GM18505 (cell line): ENCODE results near the gene ZNF346.
"Not testable (repeated sequence)": the region's sequence is repeated elsewhere in the genome, so short reads cannot be mapped to it uniquely, and the experiment has no call there.

Experiments
- ATAC-seq: cut with Tn5 transposase; IDR thresholded peaks from one replicate; pipeline ENCODE4 v1.9.1; 2021; ENCODE audit not compliant: unreplicated experiment
- POLR2A ChIP-seq: IDR thresholded peaks from 4 replicates; pipeline ENCODE4 v1.6.1; 2011; ENCODE audit warnings: borderline replicate concordance; ENCODE audit not compliant: insufficient read depth, insufficient read length; ENCODE audit errors: extremely low read depth

ZNF346 gene

GRCh38 chr5:176998828-176999227, 23.7 kb upstream of the ZNF346 start:
- ATAC-seq: no peak
- TF ChIP-seq POLR2A: no peak

GRCh38 chr5:176999526-176999925, 23.0 kb upstream of the ZNF346 start:
- ATAC-seq: not testable (repeated sequence)

- no peak for ATAC-seq
- TF ChIP-seq POLR2A: no peak
Observed at GRCh38 chr5:177003649-177004048, 18.8 kb upstream of the ZNF346 start.

- no peak for ATAC-seq
- no peak for TF ChIP-seq POLR2A
Observed at GRCh38 chr5:177004961-177005360, 17.5 kb upstream of the ZNF346 start.

GRCh38 chr5:177005619-177006264, 16.8 kb upstream of the ZNF346 start:
- TF ChIP-seq POLR2A: no peak
- peak; percentile 29 for ATAC-seq

- ATAC-seq: peak; percentile 82
- TF ChIP-seq POLR2A: peak; percentile 81
Observed at GRCh38 chr5:177006265-177006972, 16.1 kb upstream of the ZNF346 start, which contains the start of gene UIMC1. Gene UIMC1, minus strand, starts transcription at chr5:177006779. Its CDS starts 24,164 bp downstream, at chr5:176982615.

- ATAC-seq: no peak
- TF ChIP-seq POLR2A: no peak
Observed at GRCh38 chr5:177008716-177009115, 13.8 kb upstream of the ZNF346 start.

- ATAC-seq: no peak
- TF ChIP-seq POLR2A: no peak
Observed at GRCh38 chr5:177010153-177010552, 12.3 kb upstream of the ZNF346 start.

- no peak for ATAC-seq
- no peak for TF ChIP-seq POLR2A
Observed at GRCh38 chr5:177015156-177015555, 7.3 kb upstream of the ZNF346 start.

GRCh38 chr5:177018341-177018740, 4.2 kb upstream of the ZNF346 start:
- no peak for ATAC-seq
- no peak for TF ChIP-seq POLR2A

GRCh38 chr5:177020033-177020432, 2.5 kb upstream of the ZNF346 start:
- no peak for TF ChIP-seq POLR2A
- ATAC-seq: no peak

- no peak for ATAC-seq
- TF ChIP-seq POLR2A: no peak
Observed at GRCh38 chr5:177023303-177023664, 788 bp downstream of the ZNF346 start.

GRCh38 chr5:177024559-177024958, 2.1 kb downstream of the ZNF346 start:
- ATAC-seq: no peak
- no peak for TF ChIP-seq POLR2A

- no peak for TF ChIP-seq POLR2A
Observed at GRCh38 chr5:177025101-177025601, 2.7 kb downstream of the ZNF346 start.

More at GRCh38 chr5:177025101-177025601, 2.7 kb downstream of the ZNF346 start:
- no peak for ATAC-seq
